Right atrium auricular region (tissue), 2 donors: ENCODE data around the gene ROR2. TPM values are rescaled to one million over a fixed set of nuclear protein-coding genes. Genes with fewer than 3 reads are reported as not detected.

Experiments used
- DNase-seq: peaks from one replicate; pipeline ENCODE4 v3.0.0-alpha.2; 2019; ENCODE audit warnings: low spot score
- H3K27ac ChIP-seq, 2 donors: fragments of 200-600 bp; sonication (generic); 1 replicate in 1 of 2; 2 replicates in 1 of 2; pipeline ENCODE4 v1.5.1; 2016 to 2019
- H3K27me3 ChIP-seq, 2 donors: fragments of 200-600 bp; sonication (generic); one replicate each; pipeline versions ENCODE4 v1.5.1 to v1.6.0; 2017 to 2019
- H3K36me3 ChIP-seq: fragments of 200-600 bp; sonication (generic); one replicate; pipeline ENCODE4 v1.5.1; 2016
- H3K4me1 ChIP-seq, 2 donors: fragments of 200-600 bp; sonication (generic); one replicate each; pipeline versions ENCODE4 v1.5.1 to v1.6.0; 2017 to 2019
- H3K4me3 ChIP-seq, 2 donors: fragments of 200-600 bp; sonication (generic); 1 replicate in 1 of 2; 2 replicates in 1 of 2; pipeline ENCODE4 v1.5.1; 2017 to 2019; ENCODE audit warnings: mild to moderate bottlenecking in 1 of 2, moderate library complexity in 1 of 2
- H3K9me3 ChIP-seq, 2 donors: fragments of 200-600 bp; sonication (generic); one replicate each; pipeline ENCODE4 v1.5.1; 2019
- total RNA-seq, 2 donors: library from RNA; depleted of rRNA; stranded (reverse); fragments of >200 nt; gene quantifications; one replicate each; pipeline ENCODE4 v1.1.0, GENCODE V29; 2016
- TF ChIP-seq, protein P1 (sequence below), 2 donors: fragments of 200-600 bp; sonication (generic); IDR thresholded peaks; one replicate each; pipeline ENCODE4 v1.5.1; 2019; ENCODE audit warnings: antibody characterized with exemption in 2 of 2

Gene ROR2
- total RNA-seq, 2 donors from 2014 or later = 21.8 to 28.5 TPM

DNA sequence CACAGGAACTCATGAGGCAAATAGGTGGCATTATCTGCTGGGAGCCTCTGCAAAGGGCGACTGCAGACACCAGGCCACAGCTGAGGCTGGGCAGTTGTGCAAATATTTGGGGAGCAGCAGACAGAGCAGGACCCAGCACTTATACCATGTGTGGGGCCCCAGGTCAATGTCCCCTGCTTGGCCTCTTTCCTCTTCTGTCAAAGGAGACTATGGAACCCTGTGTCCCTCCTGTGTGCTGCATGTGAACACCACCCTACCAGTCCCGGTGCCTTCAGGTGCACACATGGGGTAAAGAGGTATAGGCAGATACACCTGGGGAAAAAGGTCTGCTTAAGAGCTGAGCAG is 50.8 kb downstream of the ROR2 start:
- H3K36me3 ChIP-seq = no peaks in the 10 kb centered on the region

DNA sequence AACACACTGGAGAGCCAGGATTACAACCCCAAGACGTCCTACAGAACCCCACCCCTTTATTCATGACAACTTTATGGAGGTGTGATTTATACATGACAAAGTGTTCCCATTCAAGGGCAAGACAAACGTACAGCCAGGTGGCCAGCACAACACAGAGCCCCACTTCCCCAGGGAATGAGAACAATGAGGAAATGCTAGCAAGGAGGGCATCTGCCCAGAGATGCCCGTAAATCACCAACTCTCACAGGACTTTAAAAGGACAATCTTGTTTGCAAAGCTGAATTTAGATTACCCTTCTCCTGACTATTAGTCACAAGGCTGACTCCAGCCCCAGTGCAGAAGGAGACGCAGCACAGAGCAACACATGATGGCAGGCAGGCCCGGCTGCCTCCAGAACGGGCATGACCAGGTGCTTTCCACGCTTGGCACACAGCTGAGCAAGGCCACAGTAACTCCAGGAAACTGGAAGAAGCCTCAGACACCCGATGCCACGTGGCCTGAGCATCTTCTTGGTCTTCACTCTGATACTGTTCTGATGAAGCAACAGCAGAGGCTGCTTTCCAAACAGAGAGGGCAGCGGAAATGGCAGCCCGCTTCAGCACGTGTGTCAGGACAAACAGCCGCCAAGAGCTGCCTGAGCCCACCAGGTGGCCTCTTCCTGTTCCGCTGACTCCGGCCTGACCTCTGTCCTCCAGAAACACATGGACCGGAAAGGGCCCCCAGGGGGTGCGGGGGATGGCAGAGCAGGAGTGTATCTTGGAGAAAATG is 51.4 kb downstream of the ROR2 start:
- Histone ChIP-seq H3K27me3 (no peaks in the 10 kb centered on the region), H3K9me3 (no peaks in the 10 kb centered on the region), H3K27ac (peak overlapping the region; percentile 74 to 75), H3K4me1 (peaks cover 0 to 81% of the 10 kb centered on the region in 2 donors), H3K36me3 (no peaks in the 10 kb centered on the region), H3K4me3 (no peak overlapping the region)
- DNase-seq = no peak
- TF ChIP-seq, protein P1, sequence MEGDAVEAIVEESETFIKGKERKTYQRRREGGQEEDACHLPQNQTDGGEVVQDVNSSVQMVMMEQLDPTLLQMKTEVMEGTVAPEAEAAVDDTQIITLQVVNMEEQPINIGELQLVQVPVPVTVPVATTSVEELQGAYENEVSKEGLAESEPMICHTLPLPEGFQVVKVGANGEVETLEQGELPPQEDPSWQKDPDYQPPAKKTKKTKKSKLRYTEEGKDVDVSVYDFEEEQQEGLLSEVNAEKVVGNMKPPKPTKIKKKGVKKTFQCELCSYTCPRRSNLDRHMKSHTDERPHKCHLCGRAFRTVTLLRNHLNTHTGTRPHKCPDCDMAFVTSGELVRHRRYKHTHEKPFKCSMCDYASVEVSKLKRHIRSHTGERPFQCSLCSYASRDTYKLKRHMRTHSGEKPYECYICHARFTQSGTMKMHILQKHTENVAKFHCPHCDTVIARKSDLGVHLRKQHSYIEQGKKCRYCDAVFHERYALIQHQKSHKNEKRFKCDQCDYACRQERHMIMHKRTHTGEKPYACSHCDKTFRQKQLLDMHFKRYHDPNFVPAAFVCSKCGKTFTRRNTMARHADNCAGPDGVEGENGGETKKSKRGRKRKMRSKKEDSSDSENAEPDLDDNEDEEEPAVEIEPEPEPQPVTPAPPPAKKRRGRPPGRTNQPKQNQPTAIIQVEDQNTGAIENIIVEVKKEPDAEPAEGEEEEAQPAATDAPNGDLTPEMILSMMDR (IDR thresholded peaks at IDR 0.05) = no peak

More for the DNA sequence above, 50.8 kb downstream of the ROR2 start:
- TF ChIP-seq, protein P1 (IDR thresholded peaks at IDR 0.05) = no peak
- Histone ChIP-seq H3K27ac (peak overlapping the region; percentile 74 to 75), H3K4me3 (no peak overlapping the region), H3K9me3 (no peaks in the 10 kb centered on the region), H3K4me1 (peaks cover 0 to 75% of the 10 kb centered on the region in 2 donors), H3K27me3 (no peaks in the 10 kb centered on the region)
- no peak for DNase-seq

GRCh38 chr9:91897201-91897600 is 52.8 kb downstream of the ROR2 start:
- Histone ChIP-seq H3K4me1 (peaks cover 0 to 79% of the 10 kb centered on the region in 2 donors), H3K9me3 (no peaks in the 10 kb centered on the region), H3K27ac (peak overlapping the region; percentile 74 to 75), H3K27me3 (no peaks in the 10 kb centered on the region), H3K4me3 (no peak overlapping the region), H3K36me3 (no peaks in the 10 kb centered on the region)
- DNase-seq = no peak
- TF ChIP-seq, protein P1 (IDR thresholded peaks at IDR 0.05) = no peak

- Histone ChIP-seq H3K4me3 (no peak overlapping the region), H3K9me3 (no peaks in the 10 kb centered on the region), H3K27me3 (no peaks in the 10 kb centered on the region), H3K4me1 (peaks cover 0 to 79% of the 10 kb centered on the region in 2 donors), H3K27ac (peak overlapping the region; percentile 74 to 75), H3K36me3 (no peaks in the 10 kb centered on the region)
- no peak for DNase-seq
- TF ChIP-seq, protein P1 (IDR thresholded peaks at IDR 0.05) = no peak
These were observed 53.4 kb downstream of the ROR2 start for GRCh38 chr9:91896513-91897121.

GRCh38 chr9:91896097-91896496 is 53.9 kb downstream of the ROR2 start:
- no peak overlapping the region for H3K4me3 ChIP-seq
- no peaks in the 10 kb centered on the region for H3K27me3 ChIP-seq
- H3K36me3 ChIP-seq = no peaks in the 10 kb centered on the region
- peaks cover 0 to 81% of the 10 kb centered on the region in 2 donors for H3K4me1 ChIP-seq
- H3K9me3 ChIP-seq = no peaks in the 10 kb centered on the region
- DNase-seq = no peak
- H3K27ac ChIP-seq = peak overlapping the region; percentile 74 to 75
- TF ChIP-seq, protein P1 (IDR thresholded peaks at IDR 0.05) = no peak
